GM18517 (cell line): ENCODE measurements around the gene RDM1.
"Not testable (repeated sequence)": the region's sequence is repeated elsewhere in the genome, so short reads cannot be mapped to it uniquely, and the experiment has no call there.

Experiments
- ATAC-seq: cut with Tn5 transposase; IDR thresholded peaks from one replicate; pipeline ENCODE4 v1.9.1; 2021; ENCODE audit warnings: mild to moderate bottlenecking, moderate library complexity; ENCODE audit not compliant: unreplicated experiment

RDM1 gene

GRCh38 chr17:35930211-35931065, at the start of gene RDM1:
Gene RDM1 (minus strand): TSS chr17:35930773. CDS start chr17:35930727, 46 bp downstream.
- peak; percentile 59 for ATAC-seq

- no peak for ATAC-seq
Observed at GRCh38 chr17:35978346-35978745, 47.8 kb upstream of the RDM1 start.

- no peak for ATAC-seq
Observed at GRCh38 chr17:35977509-35977908, 46.9 kb upstream of the RDM1 start.

GRCh38 chr17:35973333-35974260, 43.0 kb upstream of the RDM1 start:
- no peak for ATAC-seq

- no peak for ATAC-seq
Observed at GRCh38 chr17:35972945-35973332, 42.4 kb upstream of the RDM1 start.

- no peak for ATAC-seq
Observed at GRCh38 chr17:35972535-35972934, 42.0 kb upstream of the RDM1 start.

- no peak for ATAC-seq
Observed at GRCh38 chr17:35972066-35972465, 41.5 kb upstream of the RDM1 start.

GRCh38 chr17:35969558-35970380, 39.2 kb upstream of the RDM1 start:
- no peak for ATAC-seq

GRCh38 chr17:35968520-35969054, 38.0 kb upstream of the RDM1 start:
- ATAC-seq, result no peak

GRCh38 chr17:35965272-35965671, 34.7 kb upstream of the RDM1 start:
- no peak for ATAC-seq

- no peak for ATAC-seq
Observed at GRCh38 chr17:35963663-35964062, 33.1 kb upstream of the RDM1 start.

- ATAC-seq, result no peak
Observed at GRCh38 chr17:35953720-35954119, 23.1 kb upstream of the RDM1 start.

- no peak for ATAC-seq
Observed at GRCh38 chr17:35949401-35949800, 18.8 kb upstream of the RDM1 start.

- no peak for ATAC-seq
Observed at GRCh38 chr17:35948092-35948491, 17.5 kb upstream of the RDM1 start.

- ATAC-seq, result no peak
Observed at GRCh38 chr17:35947156-35947585, 16.6 kb upstream of the RDM1 start.

- no peak for ATAC-seq
Observed at GRCh38 chr17:35944151-35944550, 13.6 kb upstream of the RDM1 start.

GRCh38 chr17:35943537-35943936, 13.0 kb upstream of the RDM1 start, which contains the start of gene LYZL6:
Gene LYZL6 (minus strand): TSS chr17:35943713. CDS start chr17:35939356, 4,357 bp downstream.
- no peak for ATAC-seq

GRCh38 chr17:35942588-35943186, 12.1 kb upstream of the RDM1 start:
- ATAC-seq, result no peak

GRCh38 chr17:35938492-35938891, 7.9 kb upstream of the RDM1 start:
- ATAC-seq, result not testable (repeated sequence)

- ATAC-seq, result no peak
Observed at GRCh38 chr17:35936063-35936462, 5.5 kb upstream of the RDM1 start.
